ENCODE data around the gene GPX8. TPM values are rescaled to one million over a fixed set of nuclear protein-coding genes. Genes with fewer than 3 reads are reported as not detected.

GPX8 gene
- total RNA-seq, 1 donor from 2014 or later = 198 TPM

DNA sequence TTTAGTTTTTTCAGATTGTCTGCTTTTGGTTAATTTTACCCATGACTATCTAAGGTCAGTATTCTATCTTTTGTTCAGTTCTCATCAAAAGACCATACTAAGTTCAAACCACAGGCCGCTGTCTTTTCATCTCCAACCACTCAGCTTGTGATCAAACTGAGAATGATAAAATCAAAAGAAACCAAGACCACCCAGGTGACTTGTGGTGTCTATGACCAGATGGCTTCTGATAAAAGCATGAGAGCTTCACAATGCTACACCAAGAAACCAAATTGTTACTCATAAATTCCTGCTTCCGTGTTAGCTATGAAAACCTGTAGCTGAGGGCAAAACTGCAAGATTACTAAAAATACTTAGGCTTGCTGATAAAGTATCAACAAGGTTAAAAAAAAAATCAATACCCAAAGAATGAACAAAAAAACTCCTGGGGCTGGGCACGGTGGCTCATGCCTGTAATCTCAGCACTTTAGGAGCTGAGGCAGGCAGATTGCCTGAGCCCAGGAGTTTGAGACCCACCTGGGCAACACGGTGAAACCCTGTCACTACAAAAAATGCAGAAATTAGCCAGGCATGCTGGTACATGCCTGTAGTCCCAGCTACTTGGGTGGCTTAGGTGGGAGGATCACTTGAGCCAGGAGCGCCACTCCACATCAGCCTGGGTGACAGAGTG lies 25.8 kb upstream of the GPX8 start:
- TF ChIP-seq CTCF (IDR thresholded peaks at IDR 0.05) = no peak
- Mint-ChIP-seq H3K9me3 (ENCODE audit: low read depth) (peaks cover 14% of the 10 kb centered on the region), H3K4me3 (ENCODE audit: unreplicated experiment) (no peak overlapping the region), H3K27ac (ENCODE audit: unreplicated experiment) (no peak overlapping the region), H3K36me3 (ENCODE audit: low read depth) (peaks cover 1% of the 10 kb centered on the region), H3K4me1 (ENCODE audit: low read depth) (no peaks in the 10 kb centered on the region), H3K27me3 (ENCODE audit: low read depth) (peaks cover 37% of the 10 kb centered on the region)
- no peak for DNase-seq (ENCODE audit: low spot score)

GRCh38 chr5:55136521-55136920 lies 23.4 kb upstream of the GPX8 start:
- TF ChIP-seq CTCF (IDR thresholded peaks at IDR 0.05) = no peak
- Mint-ChIP-seq H3K9me3 (ENCODE audit: low read depth) (peaks cover under 1% of the 10 kb centered on the region), H3K4me3 (ENCODE audit: unreplicated experiment) (no peak overlapping the region), H3K27me3 (ENCODE audit: low read depth) (peaks cover 31% of the 10 kb centered on the region), H3K27ac (ENCODE audit: unreplicated experiment) (no peak overlapping the region), H3K4me1 (ENCODE audit: low read depth) (no peaks in the 10 kb centered on the region), H3K36me3 (ENCODE audit: low read depth) (peaks cover 1% of the 10 kb centered on the region)
- no peak for DNase-seq (ENCODE audit: low spot score)

GRCh38 chr5:55140908-55141665 lies 18.9 kb upstream of the GPX8 start:
- peaks cover 41% of the 10 kb centered on the region for H3K27me3 Mint-ChIP-seq (ENCODE audit: low read depth)
- TF ChIP-seq CTCF (IDR thresholded peaks at IDR 0.05) = no peak
- H3K36me3 Mint-ChIP-seq (ENCODE audit: low read depth) = no peaks in the 10 kb centered on the region
- H3K4me3 Mint-ChIP-seq (ENCODE audit: unreplicated experiment) = no peak overlapping the region
- H3K27ac Mint-ChIP-seq (ENCODE audit: unreplicated experiment) = no peak overlapping the region
- no peak for DNase-seq (ENCODE audit: low spot score)
- no peaks in the 10 kb centered on the region for H3K9me3 Mint-ChIP-seq (ENCODE audit: low read depth)
- no peaks in the 10 kb centered on the region for H3K4me1 Mint-ChIP-seq (ENCODE audit: low read depth)

DNA sequence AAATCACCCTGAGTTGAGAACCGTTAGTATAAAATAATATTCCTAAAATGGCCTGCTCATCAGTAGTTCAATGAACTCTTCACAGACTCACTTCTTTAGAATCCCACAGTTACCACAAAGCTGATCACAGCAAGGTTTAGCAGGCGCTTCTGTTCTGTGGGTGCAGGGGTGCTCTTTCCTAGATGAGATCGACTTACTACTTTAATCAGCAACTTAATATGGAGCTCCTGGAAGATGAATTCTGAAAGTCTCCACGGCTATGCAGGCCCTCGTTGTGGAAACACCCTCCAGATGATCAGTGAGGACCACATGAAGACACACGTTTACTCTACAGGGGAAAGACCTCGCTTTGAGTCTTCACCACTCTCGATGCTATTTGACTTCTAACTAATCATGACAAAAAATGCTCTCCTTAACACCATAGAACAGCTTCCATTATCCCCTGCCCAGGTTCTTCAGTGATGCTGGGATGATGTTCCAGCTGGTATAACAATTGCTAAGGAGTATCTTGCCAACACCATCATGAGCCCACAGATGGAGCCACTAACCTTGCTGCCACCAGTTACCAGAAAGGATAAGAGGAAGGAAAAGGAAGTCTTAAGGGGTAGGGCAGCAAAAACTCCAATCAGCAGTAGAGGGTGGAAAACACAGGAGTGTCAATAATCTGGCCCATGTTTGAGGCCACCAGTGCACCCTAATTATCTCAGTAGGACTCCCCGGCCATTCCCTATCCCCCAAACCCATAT lies 17.9 kb upstream of the GPX8 start:
- Mint-ChIP-seq H3K4me3 (ENCODE audit: unreplicated experiment) (no peak overlapping the region), H3K9me3 (ENCODE audit: low read depth) (no peaks in the 10 kb centered on the region), H3K27ac (ENCODE audit: unreplicated experiment) (no peak overlapping the region), H3K4me1 (ENCODE audit: low read depth) (peaks cover 4% of the 10 kb centered on the region), H3K36me3 (ENCODE audit: low read depth) (no peaks in the 10 kb centered on the region), H3K27me3 (ENCODE audit: low read depth) (peaks cover 41% of the 10 kb centered on the region)
- no peak for TF ChIP-seq CTCF (IDR thresholded peaks at IDR 0.05)
- DNase-seq (ENCODE audit: low spot score) = no peak

GRCh38 chr5:55143624-55144023 lies 16.3 kb upstream of the GPX8 start:
- no peak for TF ChIP-seq CTCF (IDR thresholded peaks at IDR 0.05)
- Mint-ChIP-seq H3K27ac (ENCODE audit: unreplicated experiment) (no peak overlapping the region), H3K4me3 (ENCODE audit: unreplicated experiment) (no peak overlapping the region), H3K27me3 (ENCODE audit: low read depth) (peaks cover 35% of the 10 kb centered on the region), H3K9me3 (ENCODE audit: low read depth) (no peaks in the 10 kb centered on the region), H3K36me3 (ENCODE audit: low read depth) (no peaks in the 10 kb centered on the region), H3K4me1 (ENCODE audit: low read depth) (peaks cover 4% of the 10 kb centered on the region)
- no peak for DNase-seq (ENCODE audit: low spot score)

Measured in chondrocyte (in vitro differentiated cells).